Heart left ventricle (tissue), 13 donors: ENCODE measurements around the gene PCAT6.

Experiments used
- CTCF ChIP-seq, 12 donors: fragments of 200-600 bp; sonication (generic) in 4 of 12; IDR thresholded peaks; one replicate each; pipeline versions ENCODE4 v1.5.0 to v1.8.0; 2018 to 2022; ENCODE audit warnings: antibody characterized with exemption in 12 of 12, mild to moderate bottlenecking in 5 of 12
- POLR2A ChIP-seq, 2 donors: fragments of 450-650 bp; IDR thresholded peaks; one replicate each; pipeline ENCODE4 v1.6.1; 2017; ENCODE audit warnings: antibody characterized with exemption in 2 of 2, mild to moderate bottlenecking in 2 of 2, moderate library complexity in 2 of 2
- donor health status: ischemic (EF 13 %, LVEDD 7.1; RV severe dilation, severe dysfunction).
- donor health status: DM: no; HTN: yes; CAD: no.
- donor health status: DM: no; HTN: no; CAD: no.
- donor health status: ischemic (EF 25% LVEDD 6.9; RV normal size, moderate dysfunction).
- donor health status: ischemic (EF 25% LVEDD 5.7; RV mildly dilated, moderate dysfunction).
- donor health status: ischemic (EF 35%, LVEDD 5.7; RV mildly dilated, moderate dysfunction).
- donor health status: nonischemic (EF 11% LVEDD 7.7; RV severe dilation, severe dysfunction).
- donor health status: DM: yes; HTN: yes; CAD: no.
- donor health status: PGD.
- donor health status: ischemic (EF 29% LVEDD 5.4; RV normal size, mild dysfunction).
- donor health status: nonischemic (EF 23%, LVEDD 6.1; RV moderate dilation, normal function).

DNA sequence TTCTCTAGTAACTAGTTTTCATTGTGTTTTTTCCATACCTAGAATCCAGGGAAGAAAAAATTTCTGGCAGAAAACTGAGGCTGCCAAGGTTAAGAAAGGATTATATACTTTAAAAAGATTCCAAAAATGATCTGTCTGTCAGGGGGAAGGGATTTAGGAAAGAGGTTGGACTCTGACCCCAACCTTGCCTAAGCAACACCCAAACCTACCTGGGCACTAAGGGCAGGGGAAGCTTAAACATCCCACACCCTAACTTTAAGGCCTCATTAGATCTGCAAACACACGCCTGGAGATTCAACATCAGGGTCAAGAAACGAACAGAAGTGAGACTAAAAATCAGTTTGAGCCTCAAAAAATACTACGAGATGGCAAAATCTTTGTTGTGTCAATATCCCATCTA, 22.0 kb upstream of the PCAT6 start:
- no peak for TF ChIP-seq POLR2A (IDR thresholded peaks at IDR 0.05)
- no peak for TF ChIP-seq CTCF (IDR thresholded peaks at IDR 0.05)
